HepG2 (cell line): Measurements from ENCODE around the gene ZMYND8. TPM values are rescaled to one million over a fixed set of nuclear protein-coding genes. Genes with fewer than 3 reads are reported as not detected.

Experiments
- DMAP1 ChIP-seq: IDR thresholded peaks from 2 replicates; pipeline ENCODE4 v1.6.1; 2016
- HNF4A ChIP-seq: sonication (generic); formaldehyde crosslinking; IDR thresholded peaks from 2 replicates; pipeline ENCODE4 v1.4.0; 2020; ENCODE audit warnings: missing genetic modification reagents
- MED1 ChIP-seq: sonication (generic); formaldehyde crosslinking; IDR thresholded peaks from 2 replicates; pipeline ENCODE4 v1.4.0; 2020; ENCODE audit warnings: missing genetic modification reagents
- MEIS1 ChIP-seq: sonication (generic); formaldehyde crosslinking; IDR thresholded peaks from 2 replicates; pipeline ENCODE4 v1.9.0; 2021; ENCODE audit warnings: mild to moderate bottlenecking, missing genetic modification reagents, moderate library complexity, borderline replicate concordance
- MTF2 ChIP-seq: sonication (generic); formaldehyde crosslinking; IDR thresholded peaks from 2 replicates; pipeline ENCODE4 v1.5.0; 2020; ENCODE audit warnings: missing genetic modification reagents, borderline replicate concordance
- NFE2L2 ChIP-seq: fragments of 150-350 bp; IDR thresholded peaks from 2 replicates; pipeline ENCODE4 v1.6.1; 2014; ENCODE audit warnings: low read length
- NFKBIZ ChIP-seq: IDR thresholded peaks from 2 replicates; pipeline ENCODE4 v1.6.1; 2018; ENCODE audit warnings: missing genetic modification reagents, missing compliant biosample characterization
- ZNF331 ChIP-seq: sonication (generic); formaldehyde crosslinking; IDR thresholded peaks from 2 replicates; pipeline ENCODE4 v1.4.0; 2020; ENCODE audit warnings: missing genetic modification reagents
- ZNF496 ChIP-seq: sonication (generic); formaldehyde crosslinking; IDR thresholded peaks from 2 replicates; pipeline ENCODE4 v1.8.1; 2023; ENCODE audit warnings: mild to moderate bottlenecking, moderate library complexity, missing genetic modification reagents; ENCODE audit not compliant: insufficient replicate concordance
- ZNF670 ChIP-seq: sonication (generic); formaldehyde crosslinking; IDR thresholded peaks from 2 replicates; pipeline ENCODE4 v1.8.0; 2022; ENCODE audit warnings: mild to moderate bottlenecking, missing genetic modification reagents, borderline replicate concordance
- polyA plus RNA-seq, 8 experiments: library from polyadenylated mRNA; depleted of rRNA in 3 of 8; stranded (reverse) in 7 of 8; unstranded in 1 of 8; fragments of >200 nt; fragmentation: Illumina TruSeq in 4 of 8; extraction: Trizol in 4 of 8; gene quantifications; 2 replicates each; pipeline versions ENCODE4 v1.2.1 to v1.2.3, GENCODE V29; 2011 to 2016; ENCODE audit warnings: low read depth in 4 of 8, missing spikeins in 1 of 8, mixed read lengths in 1 of 8; ENCODE audit not compliant: insufficient read depth in 1 of 8
- total RNA-seq, 5 experiments: library from RNA; depleted of rRNA; stranded (reverse); fragments of >200 nt; fragmentation: Illumina TruSeq; extraction: Trizol; gene quantifications; 2 replicates each; pipeline ENCODE4 v1.2.3, GENCODE V29; 2016; ENCODE audit warnings: low read depth in 1 of 5
- TF ChIP-seq, protein P1 (sequence below): sonication (generic); formaldehyde crosslinking; IDR thresholded peaks from 2 replicates; pipeline ENCODE4 v1.4.0; 2020; ENCODE audit warnings: mild to moderate bottlenecking, missing genetic modification reagents, borderline replicate concordance
- TF ChIP-seq, protein P2 (sequence below): IDR thresholded peaks from 2 replicates; pipeline ENCODE4 v1.6.1; 2016; ENCODE audit warnings: mild to moderate bottlenecking, missing biosample characterization, missing genetic modification reagents
- TF ChIP-seq, protein P3 (sequence below): sonication (generic); formaldehyde crosslinking; IDR thresholded peaks from 2 replicates; pipeline ENCODE4 v1.4.0; 2020; ENCODE audit warnings: missing genetic modification reagents
- TF ChIP-seq, protein P4 (sequence below): sonication (generic); formaldehyde crosslinking; IDR thresholded peaks from 2 replicates; pipeline ENCODE4 v1.4.0; 2020; ENCODE audit warnings: mild to moderate bottlenecking, missing genetic modification reagents

The ZMYND8 gene
- total and polyA plus RNA-seq, 2 of the 13 experiments (the other 11 are each of a cell fraction or from before 2014, with no cell fraction given): 53.9 to 84.7 TPM

DNA sequence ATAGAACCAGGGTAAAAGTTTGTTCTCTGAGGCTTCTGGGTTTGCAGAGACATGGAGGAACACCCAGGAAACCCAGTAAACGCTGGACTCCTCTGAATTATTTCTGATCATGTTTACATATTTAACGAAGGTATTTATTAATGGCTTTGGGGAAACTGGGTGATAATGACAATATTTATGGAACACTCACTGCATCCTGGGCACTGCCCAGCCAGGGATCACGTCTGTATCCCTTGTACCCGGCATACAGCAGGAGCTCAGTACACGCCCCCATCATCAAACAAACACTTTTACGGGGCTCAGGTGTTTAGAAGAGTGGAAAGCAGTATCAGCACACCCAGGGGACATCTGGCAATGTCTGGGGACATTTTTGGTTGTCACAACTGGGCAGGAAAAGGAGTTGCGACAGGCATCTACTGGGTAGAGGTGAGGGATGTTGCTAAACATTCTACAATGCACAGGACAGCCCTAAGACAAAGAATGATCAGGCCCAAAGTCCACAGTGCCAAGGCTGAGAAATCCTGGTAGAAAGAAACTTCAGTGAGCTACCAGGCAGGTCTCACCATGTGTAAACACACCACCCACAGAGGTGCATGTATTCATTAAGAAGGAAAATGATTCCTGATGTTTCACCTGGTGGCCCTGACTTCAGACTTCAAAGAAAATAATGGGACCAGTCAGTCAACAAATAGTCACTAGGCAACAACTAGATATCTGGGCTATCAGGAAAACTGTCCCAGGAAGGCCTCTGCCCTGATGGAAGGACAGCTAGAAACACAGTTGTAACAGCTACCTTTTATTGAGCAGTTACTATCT lies 35.3 kb downstream of the ZMYND8 start (continued):
- TF ChIP-seq, protein P1, sequence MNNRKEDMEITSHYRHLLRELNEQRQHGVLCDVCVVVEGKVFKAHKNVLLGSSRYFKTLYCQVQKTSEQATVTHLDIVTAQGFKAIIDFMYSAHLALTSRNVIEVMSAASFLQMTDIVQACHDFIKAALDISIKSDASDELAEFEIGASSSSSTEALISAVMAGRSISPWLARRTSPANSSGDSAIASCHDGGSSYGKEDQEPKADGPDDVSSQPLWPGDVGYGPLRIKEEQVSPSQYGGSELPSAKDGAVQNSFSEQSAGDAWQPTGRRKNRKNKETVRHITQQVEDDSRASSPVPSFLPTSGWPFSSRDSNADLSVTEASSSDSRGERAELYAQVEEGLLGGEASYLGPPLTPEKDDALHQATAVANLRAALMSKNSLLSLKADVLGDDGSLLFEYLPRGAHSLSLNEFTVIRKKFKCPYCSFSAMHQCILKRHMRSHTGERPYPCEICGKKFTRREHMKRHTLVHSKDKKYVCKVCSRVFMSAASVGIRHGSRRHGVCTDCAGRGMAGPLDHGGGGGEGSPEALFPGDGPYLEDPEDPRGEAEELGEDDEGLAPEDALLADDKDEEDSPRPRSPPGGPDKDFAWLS (CRISPR knock-in tag): no peak
- TF ChIP-seq ZNF670: no peak
- TF ChIP-seq DMAP1 (CRISPR knock-in tag): no peak
- TF ChIP-seq, protein P2, sequence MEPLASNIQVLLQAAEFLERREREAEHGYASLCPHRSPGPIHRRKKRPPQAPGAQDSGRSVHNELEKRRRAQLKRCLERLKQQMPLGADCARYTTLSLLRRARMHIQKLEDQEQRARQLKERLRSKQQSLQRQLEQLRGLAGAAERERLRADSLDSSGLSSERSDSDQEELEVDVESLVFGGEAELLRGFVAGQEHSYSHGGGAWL (CRISPR knock-in tag): 0 out of 2 replicates have a peak, but pooled peaks have one; percentile 18
- TF ChIP-seq, protein P3, sequence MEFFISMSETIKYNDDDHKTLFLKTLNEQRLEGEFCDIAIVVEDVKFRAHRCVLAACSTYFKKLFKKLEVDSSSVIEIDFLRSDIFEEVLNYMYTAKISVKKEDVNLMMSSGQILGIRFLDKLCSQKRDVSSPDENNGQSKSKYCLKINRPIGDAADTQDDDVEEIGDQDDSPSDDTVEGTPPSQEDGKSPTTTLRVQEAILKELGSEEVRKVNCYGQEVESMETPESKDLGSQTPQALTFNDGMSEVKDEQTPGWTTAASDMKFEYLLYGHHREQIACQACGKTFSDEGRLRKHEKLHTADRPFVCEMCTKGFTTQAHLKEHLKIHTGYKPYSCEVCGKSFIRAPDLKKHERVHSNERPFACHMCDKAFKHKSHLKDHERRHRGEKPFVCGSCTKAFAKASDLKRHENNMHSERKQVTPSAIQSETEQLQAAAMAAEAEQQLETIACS (CRISPR knock-in tag): no peak
- TF ChIP-seq MTF2 (CRISPR knock-in tag): no peak
- TF ChIP-seq MED1 (CRISPR knock-in tag): peak; percentile 84
- TF ChIP-seq HNF4A (CRISPR knock-in tag): peak; percentile 94
- TF ChIP-seq ZNF331: peak; percentile 85
- no peak for TF ChIP-seq MEIS1 (CRISPR knock-in tag)
- no peak for TF ChIP-seq NFKBIZ
- TF ChIP-seq, protein P4, sequence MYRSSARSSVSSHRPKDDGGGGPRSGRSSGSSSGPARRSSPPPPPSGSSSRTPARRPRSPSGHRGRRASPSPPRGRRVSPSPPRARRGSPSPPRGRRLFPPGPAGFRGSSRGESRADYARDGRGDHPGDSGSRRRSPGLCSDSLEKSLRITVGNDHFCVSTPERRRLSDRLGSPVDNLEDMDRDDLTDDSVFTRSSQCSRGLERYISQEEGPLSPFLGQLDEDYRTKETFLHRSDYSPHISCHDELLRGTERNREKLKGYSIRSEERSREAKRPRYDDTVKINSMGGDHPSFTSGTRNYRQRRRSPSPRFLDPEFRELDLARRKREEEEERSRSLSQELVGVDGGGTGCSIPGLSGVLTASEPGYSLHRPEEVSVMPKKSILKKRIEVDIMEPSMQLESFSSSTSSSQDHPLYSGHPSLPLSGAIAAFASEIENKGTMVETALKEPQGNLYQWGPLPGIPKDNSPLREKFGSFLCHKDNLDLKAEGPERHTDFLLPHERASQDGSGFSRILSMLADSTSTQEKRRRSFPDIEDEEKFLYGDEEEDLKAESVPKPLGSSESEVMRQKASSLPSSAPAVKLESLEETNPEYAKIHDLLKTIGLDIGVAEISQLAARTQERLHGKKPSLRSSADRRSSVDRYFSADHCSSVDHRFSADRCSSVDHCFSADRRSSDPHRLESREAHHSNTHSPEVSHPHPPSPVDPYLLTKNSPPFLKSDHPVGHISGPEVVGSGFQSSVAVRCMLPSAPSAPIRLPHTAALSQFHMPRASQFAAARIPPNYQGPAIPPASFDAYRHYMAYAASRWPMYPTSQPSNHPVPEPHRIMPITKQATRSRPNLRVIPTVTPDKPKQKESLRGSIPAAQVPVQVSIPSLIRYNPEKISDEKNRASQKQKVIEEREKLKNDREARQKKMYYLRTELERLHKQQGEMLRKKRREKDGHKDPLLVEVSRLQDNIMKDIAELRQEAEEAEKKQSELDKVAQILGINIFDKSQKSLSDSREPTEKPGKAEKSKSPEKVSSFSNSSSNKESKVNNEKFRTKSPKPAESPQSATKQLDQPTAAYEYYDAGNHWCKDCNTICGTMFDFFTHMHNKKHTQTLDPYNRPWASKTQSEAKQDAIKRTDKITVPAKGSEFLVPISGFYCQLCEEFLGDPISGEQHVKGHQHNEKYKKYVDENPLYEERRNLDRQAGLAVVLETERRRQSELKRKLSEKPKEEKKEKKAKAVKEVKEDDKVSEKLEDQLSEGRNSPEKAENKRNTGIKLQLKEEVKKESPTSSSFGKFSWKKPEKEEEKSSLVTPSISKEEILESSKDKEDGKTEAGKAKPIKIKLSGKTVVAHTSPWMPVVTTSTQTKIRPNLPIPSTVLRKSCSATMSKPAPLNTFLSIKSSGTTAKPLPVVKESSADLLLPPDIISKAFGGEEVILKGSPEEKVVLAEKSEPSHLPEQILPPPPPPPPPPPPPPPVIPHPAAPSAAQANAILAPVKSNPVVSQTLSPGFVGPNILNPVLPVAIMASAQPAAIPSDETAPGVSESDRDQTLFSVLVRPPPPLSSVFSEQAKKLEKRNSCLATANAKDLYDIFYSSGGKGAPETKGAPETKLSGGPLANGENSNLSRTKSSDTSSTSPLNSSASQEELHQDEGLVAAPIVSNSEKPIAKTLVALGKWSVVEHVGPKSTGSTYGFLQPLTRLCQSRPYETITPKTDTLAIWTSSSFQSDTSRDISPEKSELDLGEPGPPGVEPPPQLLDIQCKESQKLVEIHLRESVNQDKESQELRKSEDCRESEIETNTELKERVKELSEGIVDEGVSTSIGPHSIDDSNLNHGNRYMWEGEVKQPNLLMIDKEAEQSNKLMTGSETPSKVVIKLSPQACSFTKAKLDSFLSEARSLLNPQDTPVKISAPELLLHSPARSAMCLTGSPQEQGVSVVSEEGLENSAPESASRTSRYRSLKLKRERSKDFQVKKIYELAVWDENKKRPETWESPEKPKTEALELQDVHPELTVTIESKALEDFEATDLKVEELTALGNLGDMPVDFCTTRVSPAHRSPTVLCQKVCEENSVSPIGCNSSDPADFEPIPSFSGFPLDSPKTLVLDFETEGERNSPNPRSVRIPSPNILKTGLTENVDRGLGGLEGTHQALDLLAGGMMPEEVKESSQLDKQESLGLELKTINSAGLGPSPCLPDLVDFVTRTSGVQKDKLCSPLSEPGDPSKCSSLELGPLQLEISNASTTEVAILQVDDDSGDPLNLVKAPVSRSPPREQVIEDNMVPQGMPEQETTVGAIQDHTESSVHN: no peak
- no peak for TF ChIP-seq ZNF496
- no peak for TF ChIP-seq NFE2L2
